ENCODE measurements around the gene GPR50. TPM values are rescaled to one million over a fixed set of nuclear protein-coding genes. Genes with fewer than 3 reads are reported as not detected.
A peak's percentile ranks its signal among the peaks of the same experiment; 100 is the strongest.

Gene GPR50
- polyA plus RNA-seq, 3 donors = not detected

GRCh38 chrX:151183912-151184565 lies 7.7 kb downstream of the GPR50 start:
- H3K4me1 ChIP-seq (ENCODE audit: control insufficient read depth in 1 of 2, insufficient read depth in 2 of 2, low read length in 2 of 2) = no peaks in the 10 kb centered on the region
- WGBS (ENCODE audit: insufficient coverage) = 13% methylated on average over 4 of the region's 14 CpGs
- Mint-ChIP-seq H3K4me3 (peak overlapping the region in 1 of 2 donors; percentile 67), H3K9me3 (peaks cover 0 to 7% (median 3%) of the 10 kb centered on the region in 7 donors), H3K27me3 (ENCODE audit: low read depth in 3 of 3) (peaks cover 25 to 56% (median 36%) of the 10 kb centered on the region in 3 donors), H3K27ac (no peak overlapping the region), H3K4me1 (no peaks in the 10 kb centered on the region), H3K36me3 (no peaks in the 10 kb centered on the region)
- H3K27me3 ChIP-seq (ENCODE audit: control insufficient read depth in 2 of 2, insufficient read depth in 2 of 2, low read length in 2 of 2) = peaks cover 12 to 13% of the 10 kb centered on the region in 2 donors
- H4K20me1 ChIP-seq (ENCODE audit: insufficient read depth, low read length) = no peaks in the 10 kb centered on the region
- DNase-seq = no peak
- H3K4me2 ChIP-seq (replicated peaks; ENCODE audit: extremely low read depth, low read length, poor library complexity, severe bottlenecking) = no peak overlapping the region
- intact Hi-C loops (cut with micrococcal nuclease) = no loop called here
- no peaks in the 10 kb centered on the region for H3K79me2 ChIP-seq (ENCODE audit: insufficient read depth, low read length)
- H3K27ac ChIP-seq (ENCODE audit: low read depth in 1 of 2, low read length in 2 of 2) = no peak overlapping the region
- H3K9ac ChIP-seq (ENCODE audit: insufficient read depth, low read length, poor library complexity, severe bottlenecking) = no peak overlapping the region
- no peak for TF ChIP-seq CTCF (IDR thresholded peaks at IDR 0.05)
- no peak overlapping the region for H3K4me3 ChIP-seq (replicated peaks in 1 of 3; ENCODE audit: low read depth in 2 of 3, low read length in 3 of 3)
- no peaks in the 10 kb centered on the region for H3K9me3 ChIP-seq (replicated peaks in 1 of 2; ENCODE audit: control insufficient read depth in 1 of 2, insufficient read depth in 1 of 2, low read length in 2 of 2)
- H2AFZ ChIP-seq (ENCODE audit: insufficient read depth, low read depth, low read length, poor library complexity, severe bottlenecking) = no peak overlapping the region
- H3K36me3 ChIP-seq (replicated peaks in 1 of 2; ENCODE audit: control insufficient read depth in 1 of 2, insufficient read depth in 2 of 2, low read length in 2 of 2) = no peaks in the 10 kb centered on the region

GRCh38 chrX:151184705-151185104 lies 8.3 kb downstream of the GPR50 start:
- H3K4me1 ChIP-seq (ENCODE audit: control insufficient read depth in 1 of 2, insufficient read depth in 2 of 2, low read length in 2 of 2) = no peaks in the 10 kb centered on the region
- H3K4me3 ChIP-seq (replicated peaks in 1 of 3; ENCODE audit: low read depth in 2 of 3, low read length in 3 of 3) = no peak overlapping the region
- WGBS (ENCODE audit: insufficient coverage) = no CpG with 5 or more reads among the region's 2 CpGs
- no peak for TF ChIP-seq CTCF (IDR thresholded peaks at IDR 0.05)
- H3K4me2 ChIP-seq (replicated peaks; ENCODE audit: extremely low read depth, low read length, poor library complexity, severe bottlenecking) = no peak overlapping the region
- H3K27me3 Mint-ChIP-seq (ENCODE audit: low read depth in 3 of 3) = peaks cover 21 to 51% (median 30%) of the 10 kb centered on the region in 3 donors
- H3K9ac ChIP-seq (ENCODE audit: insufficient read depth, low read length, poor library complexity, severe bottlenecking) = no peak overlapping the region
- H3K27ac ChIP-seq (ENCODE audit: low read depth in 1 of 2, low read length in 2 of 2) = no peak overlapping the region
- no peaks in the 10 kb centered on the region for H3K4me1 Mint-ChIP-seq
- H3K27ac Mint-ChIP-seq = no peak overlapping the region
- no peaks in the 10 kb centered on the region for H3K79me2 ChIP-seq (ENCODE audit: insufficient read depth, low read length)
- no peaks in the 10 kb centered on the region for H4K20me1 ChIP-seq (ENCODE audit: insufficient read depth, low read length)
- H3K36me3 Mint-ChIP-seq = no peaks in the 10 kb centered on the region
- peaks cover 7 to 12% of the 10 kb centered on the region in 2 donors for H3K27me3 ChIP-seq (ENCODE audit: control insufficient read depth in 2 of 2, insufficient read depth in 2 of 2, low read length in 2 of 2)
- no peak overlapping the region for H3K4me3 Mint-ChIP-seq
- intact Hi-C loops (cut with micrococcal nuclease) = no loop called here
- peaks cover 0 to 5% (median 3%) of the 10 kb centered on the region in 7 donors for H3K9me3 Mint-ChIP-seq
- no peaks in the 10 kb centered on the region for H3K9me3 ChIP-seq (replicated peaks in 1 of 2; ENCODE audit: control insufficient read depth in 1 of 2, insufficient read depth in 1 of 2, low read length in 2 of 2)
- DNase-seq = no peak
- H2AFZ ChIP-seq (ENCODE audit: insufficient read depth, low read depth, low read length, poor library complexity, severe bottlenecking) = no peak overlapping the region
- no peaks in the 10 kb centered on the region for H3K36me3 ChIP-seq (replicated peaks in 1 of 2; ENCODE audit: control insufficient read depth in 1 of 2, insufficient read depth in 2 of 2, low read length in 2 of 2)

Data from CD14-positive monocyte (primary cell).